Liver (tissue), 9 donors: ENCODE data around the gene GAMT. TPM values are rescaled to one million over a fixed set of nuclear protein-coding genes. Genes with fewer than 3 reads are reported as not detected.

Experiments
- DNase-seq: peaks from one replicate; pipeline ENCODE4 v3.0.0-alpha.2; 2017; ENCODE audit warnings: low spot score
- H3K27ac ChIP-seq, 2 donors: one replicate each; pipeline ENCODE4 v1.7.0; 2013; ENCODE audit warnings: inconsistent platforms in 2 of 2, low read length in 2 of 2, control low read depth in 1 of 2, low read depth in 1 of 2, mild to moderate bottlenecking in 1 of 2
- H3K27me3 ChIP-seq, 4 donors: one replicate each; pipeline versions ENCODE4 v1.6.1 to v1.7.0; 2013; ENCODE audit warnings: low read length in 3 of 4, inconsistent platforms in 1 of 4, mild to moderate bottlenecking in 1 of 4, moderate library complexity in 1 of 4; ENCODE audit not compliant: control insufficient read depth in 4 of 4, insufficient read depth in 4 of 4
- H3K36me3 ChIP-seq, 4 donors: one replicate each; pipeline versions ENCODE4 v1.6.1 to v1.7.0; 2013; ENCODE audit warnings: low read length in 3 of 4, mild to moderate bottlenecking in 3 of 4, low read depth in 1 of 4, moderate library complexity in 1 of 4; ENCODE audit not compliant: control insufficient read depth in 4 of 4, insufficient read depth in 3 of 4
- H3K4me1 ChIP-seq, 4 donors: one replicate each; pipeline versions ENCODE4 v1.6.1 to v1.7.0; 2013; ENCODE audit warnings: low read length in 3 of 4, mild to moderate bottlenecking in 3 of 4, moderate library complexity in 1 of 4; ENCODE audit not compliant: control insufficient read depth in 4 of 4, insufficient read depth in 4 of 4
- H3K4me3 ChIP-seq, 3 donors: one replicate each; pipeline versions ENCODE4 v1.6.1 to v1.7.0; 2013; ENCODE audit warnings: low read length in 3 of 3, control low read depth in 1 of 3, low read depth in 1 of 3, mild to moderate bottlenecking in 1 of 3
- H3K9ac ChIP-seq, 2 donors: one replicate each; pipeline ENCODE4 v1.7.0; 2013; ENCODE audit warnings: low read length in 2 of 2, mild to moderate bottlenecking in 2 of 2, moderate library complexity in 2 of 2, control low read depth in 1 of 2, low read depth in 1 of 2
- H3K9me3 ChIP-seq, 4 donors: one replicate each; pipeline versions ENCODE4 v1.6.1 to v1.7.0; 2013; ENCODE audit warnings: low read length in 3 of 4; ENCODE audit not compliant: control insufficient read depth in 4 of 4
- ATF3 ChIP-seq: IDR thresholded peaks from 2 replicates; pipeline ENCODE4 v1.6.1; 2016; ENCODE audit warnings: antibody characterized with exemption
- CTCF ChIP-seq: fragments of 150-350 bp; IDR thresholded peaks from 2 replicates; pipeline ENCODE4 v1.5.1; 2017; ENCODE audit warnings: improper control_type of control experiment, low read depth, low read length; ENCODE audit not compliant: missing input control
- EGR1 ChIP-seq, 2 donors: IDR thresholded peaks; 2 replicates each; pipeline ENCODE4 v1.6.1; 2016 to 2018; ENCODE audit warnings: antibody characterized with exemption in 2 of 2, low read depth in 2 of 2
- FOXA1 ChIP-seq: IDR thresholded peaks from 2 replicates; pipeline ENCODE4 v1.6.1; 2016; ENCODE audit warnings: antibody characterized with exemption
- FOXA2 ChIP-seq: IDR thresholded peaks from 2 replicates; pipeline ENCODE4 v1.6.1; 2016; ENCODE audit warnings: antibody characterized with exemption
- GABPA ChIP-seq, 2 donors: IDR thresholded peaks in 1 of 2; conservative IDR thresholded peaks in 1 of 2; 2 replicates each; pipeline ENCODE4 v1.6.1; 2016; ENCODE audit warnings: antibody characterized with exemption in 2 of 2, mild to moderate bottlenecking in 1 of 2, moderate library complexity in 1 of 2
- HNF4A ChIP-seq, 2 donors: conservative IDR thresholded peaks; 2 replicates each; pipeline ENCODE4 v1.6.1; 2016; ENCODE audit warnings: antibody characterized with exemption in 2 of 2, mild to moderate bottlenecking in 2 of 2
- HNF4G ChIP-seq: IDR thresholded peaks from 2 replicates; pipeline ENCODE4 v1.6.1; 2016; ENCODE audit warnings: antibody characterized with exemption
- JUND ChIP-seq, 2 donors: IDR thresholded peaks; 2 replicates each; pipeline ENCODE4 v1.6.1; 2016; ENCODE audit warnings: antibody characterized with exemption in 2 of 2
- MAX ChIP-seq: IDR thresholded peaks from 2 replicates; pipeline ENCODE4 v1.6.1; 2016; ENCODE audit warnings: antibody characterized with exemption
- NR2F2 ChIP-seq: IDR thresholded peaks from 2 replicates; pipeline ENCODE4 v1.6.1; 2016; ENCODE audit warnings: antibody characterized with exemption
- RAD21 ChIP-seq, 2 donors: IDR thresholded peaks; 2 replicates each; pipeline ENCODE4 v1.6.1; 2016; ENCODE audit warnings: antibody characterized with exemption in 2 of 2, mild to moderate bottlenecking in 2 of 2
- REST ChIP-seq: IDR thresholded peaks from 2 replicates; pipeline ENCODE4 v1.6.1; 2016; ENCODE audit warnings: antibody characterized with exemption, mild to moderate bottlenecking
- RXRA ChIP-seq, 2 donors: IDR thresholded peaks; 2 replicates each; pipeline ENCODE4 v1.6.1; 2017 to 2018; ENCODE audit warnings: antibody characterized with exemption in 2 of 2, mild to moderate bottlenecking in 1 of 2
- SP1 ChIP-seq: IDR thresholded peaks from 2 replicates; pipeline ENCODE4 v1.6.1; 2018; ENCODE audit warnings: antibody characterized with exemption, mild to moderate bottlenecking
- TAF1 ChIP-seq: conservative IDR thresholded peaks from 2 replicates; pipeline ENCODE4 v1.6.1; 2016; ENCODE audit warnings: antibody characterized with exemption, mild to moderate bottlenecking
- YY1 ChIP-seq: IDR thresholded peaks from 2 replicates; pipeline ENCODE4 v1.6.1; 2016; ENCODE audit warnings: antibody characterized with exemption, mild to moderate bottlenecking
- ZBTB33 ChIP-seq: IDR thresholded peaks from 2 replicates; pipeline ENCODE4 v1.6.1; 2016; ENCODE audit warnings: antibody characterized with exemption
- WGBS: extraction: QIAGEN DNeasy Blood & Tissue Kit; methylation state at CpG from one replicate; pipeline ENCODE4 v1.1.7; 2013; 5-methylcytosine and 5-hydroxymethylcytosine counted together
- polyA plus RNA-seq, 2 donors: library from polyadenylated mRNA; stranded (reverse) in 1 of 2; unstranded in 1 of 2; fragments of 200-250 nt in 1 of 2; fragments of >200 nt in 1 of 2; fragmentation: Nextera tagmentation in 1 of 2; extraction: Ambion mirVana in 1 of 2; gene quantifications; one replicate each; pipeline versions ENCODE4 v1.2.1 to v1.2.3, GENCODE V29; 2013 to 2015
- total RNA-seq, 2 donors: library from RNA; depleted of rRNA; stranded (reverse); fragments of >200 nt; gene quantifications; one replicate each; pipeline ENCODE4 v1.2.3, GENCODE V29; 2014
- donor health status: healthy.
- donor health status: healthy.
- donor health status: healthy.
- donor health status: healthy.
- donor health status: healthy.

Gene GAMT
- total and polyA plus RNA-seq, 4 donors = 76.2 to 394 (median 274) TPM

DNA sequence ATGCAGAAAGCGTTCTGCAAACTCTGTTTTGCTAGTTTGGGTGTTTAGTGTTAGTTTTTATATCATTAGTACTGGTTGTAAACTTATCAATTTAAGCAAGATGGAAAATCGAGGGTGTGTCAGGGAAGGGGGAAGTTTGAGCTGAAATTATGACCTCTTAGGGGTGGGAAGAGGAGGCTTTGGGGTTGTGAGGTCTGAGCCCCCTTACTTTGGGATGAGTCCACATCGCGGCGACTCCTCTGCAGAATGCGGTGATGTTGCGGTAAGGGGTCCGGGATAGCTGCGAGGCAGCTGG, 18.4 kb downstream of the GAMT start:
- no peak overlapping the region for H3K27ac ChIP-seq
- H3K9ac ChIP-seq = no peak overlapping the region
- H3K27me3 ChIP-seq = no peaks in the 10 kb centered on the region
- WGBS = 11% methylated on average over 9 of the region's 9 CpGs
- no peaks in the 10 kb centered on the region for H3K9me3 ChIP-seq
- no peak overlapping the region for H3K4me3 ChIP-seq
- H3K36me3 ChIP-seq = peaks cover 0 to 1% (median 0%) of the 10 kb centered on the region in 4 donors
- H3K4me1 ChIP-seq = peaks cover 3 to 25% (median 12%) of the 10 kb centered on the region in 4 donors
- TF ChIP-seq HNF4A (conservative IDR thresholded peaks at IDR 0.05) (no peak), MAX (no peak), RAD21 (IDR thresholded peaks at IDR 0.05) (no peak), JUND (IDR thresholded peaks at IDR 0.05) (no peak), SP1 (no peak), ZBTB33 (no peak), FOXA2 (no peak), EGR1 (IDR thresholded peaks at IDR 0.05; ENCODE audit: low read depth in 2 of 2) (no peak), FOXA1 (no peak), NR2F2 (no peak), YY1 (no peak), TAF1 (no peak), GABPA (IDR thresholded peaks at IDR 0.05 in 1 of 2, conservative IDR thresholded peaks at IDR 0.05 in 1 of 2) (no peak), CTCF (no peak), ATF3 (no peak), RXRA (IDR thresholded peaks at IDR 0.05) (no peak)
- DNase-seq = no peak

- H3K9ac ChIP-seq = no peak overlapping the region
- no peaks in the 10 kb centered on the region for H3K27me3 ChIP-seq
- TF ChIP-seq MAX (no peak), RXRA (IDR thresholded peaks at IDR 0.05) (no peak), NR2F2 (no peak), TAF1 (no peak), GABPA (IDR thresholded peaks at IDR 0.05 in 1 of 2, conservative IDR thresholded peaks at IDR 0.05 in 1 of 2) (no peak), RAD21 (IDR thresholded peaks at IDR 0.05) (no peak), REST (no peak), ZBTB33 (no peak), EGR1 (IDR thresholded peaks at IDR 0.05; ENCODE audit: low read depth in 2 of 2) (no peak), HNF4A (conservative IDR thresholded peaks at IDR 0.05) (no peak), FOXA2 (no peak), JUND (IDR thresholded peaks at IDR 0.05) (no peak), CTCF (no peak), SP1 (no peak), FOXA1 (no peak), ATF3 (no peak), HNF4G (no peak), YY1 (no peak)
- DNase-seq = no peak
- no peaks in the 10 kb centered on the region for H3K9me3 ChIP-seq
- no peak overlapping the region for H3K4me3 ChIP-seq
- peaks cover 0 to 3% (median under 1%) of the 10 kb centered on the region in 4 donors for H3K36me3 ChIP-seq
- H3K4me1 ChIP-seq = peaks cover 3 to 25% (median 12%) of the 10 kb centered on the region in 4 donors
- WGBS = 90% methylated on average over 3 of the region's 3 CpGs
- no peak overlapping the region for H3K27ac ChIP-seq
These were observed 19.1 kb downstream of the GAMT start for GRCh38 chr19:1382250-1382649.
